Measurements from ENCODE around the gene MAG.

GRCh38 chr19:35262101-35262761, 29.7 kb upstream of the MAG start:
- no peak for TF ChIP-seq POLR2A (IDR thresholded peaks at IDR 0.05)
- TF ChIP-seq, protein P1, sequence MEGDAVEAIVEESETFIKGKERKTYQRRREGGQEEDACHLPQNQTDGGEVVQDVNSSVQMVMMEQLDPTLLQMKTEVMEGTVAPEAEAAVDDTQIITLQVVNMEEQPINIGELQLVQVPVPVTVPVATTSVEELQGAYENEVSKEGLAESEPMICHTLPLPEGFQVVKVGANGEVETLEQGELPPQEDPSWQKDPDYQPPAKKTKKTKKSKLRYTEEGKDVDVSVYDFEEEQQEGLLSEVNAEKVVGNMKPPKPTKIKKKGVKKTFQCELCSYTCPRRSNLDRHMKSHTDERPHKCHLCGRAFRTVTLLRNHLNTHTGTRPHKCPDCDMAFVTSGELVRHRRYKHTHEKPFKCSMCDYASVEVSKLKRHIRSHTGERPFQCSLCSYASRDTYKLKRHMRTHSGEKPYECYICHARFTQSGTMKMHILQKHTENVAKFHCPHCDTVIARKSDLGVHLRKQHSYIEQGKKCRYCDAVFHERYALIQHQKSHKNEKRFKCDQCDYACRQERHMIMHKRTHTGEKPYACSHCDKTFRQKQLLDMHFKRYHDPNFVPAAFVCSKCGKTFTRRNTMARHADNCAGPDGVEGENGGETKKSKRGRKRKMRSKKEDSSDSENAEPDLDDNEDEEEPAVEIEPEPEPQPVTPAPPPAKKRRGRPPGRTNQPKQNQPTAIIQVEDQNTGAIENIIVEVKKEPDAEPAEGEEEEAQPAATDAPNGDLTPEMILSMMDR (IDR thresholded peaks at IDR 0.05) = no peak

Measured in breast epithelium (tissue), 3 donors.